Tibial artery (tissue), 4 donors: ENCODE data around the gene SLC6A19.

Experiments
- DNase-seq, 2 donors: peaks; one replicate each; pipeline ENCODE4 v3.0.0-alpha.2; 2019
- H3K27ac ChIP-seq, 2 donors: fragments of 200-600 bp; sonication (generic) in 1 of 2; 1 replicate in 1 of 2; 2 replicates in 1 of 2; pipeline ENCODE4 v1.5.1; 2018 to 2019; ENCODE audit warnings: mild to moderate bottlenecking in 1 of 2
- H3K27me3 ChIP-seq, 2 donors: fragments of 200-600 bp; sonication (generic) in 1 of 2; one replicate each; pipeline versions ENCODE4 v1.5.1 to v1.6.0; 2016 to 2019
- H3K36me3 ChIP-seq, 3 donors: fragments of 200-600 bp; sonication (generic) in 2 of 3; one replicate each; pipeline ENCODE4 v1.5.1; 2016 to 2019; ENCODE audit warnings: mild to moderate bottlenecking in 2 of 3
- H3K4me1 ChIP-seq, 4 donors: fragments of 200-600 bp; sonication (generic) in 2 of 4; 1 replicate in 3 of 4; 2 replicates in 1 of 4; pipeline ENCODE4 v1.5.1; 2016 to 2019
- H3K4me3 ChIP-seq, 2 donors: fragments of 200-600 bp; sonication (generic) in 1 of 2; 1 replicate in 1 of 2; 2 replicates in 1 of 2; pipeline ENCODE4 v1.5.1; 2018 to 2019; ENCODE audit warnings: mild to moderate bottlenecking in 2 of 2
- H3K9me3 ChIP-seq, 3 donors: fragments of 200-600 bp; sonication (generic) in 1 of 3; one replicate each; pipeline ENCODE4 v1.5.1; 2016 to 2019
- intact Hi-C: fragments of 100-400 bp; cut with DNase I; formaldehyde crosslinking; loops from one replicate; pipeline ENCODE4 v1.15.0; 2023; ENCODE audit warnings: low total_unique reads
- TF ChIP-seq, protein P1 (sequence below), 2 experiments: fragments of 200-600 bp in 1 of 2; fragments of 450-650 bp in 1 of 2; IDR thresholded peaks; one replicate each; pipeline ENCODE4 v1.5.1; 2017 to 2019; ENCODE audit warnings: antibody characterized with exemption in 2 of 2, mild to moderate bottlenecking in 1 of 2, moderate library complexity in 1 of 2

Gene SLC6A19

DNA sequence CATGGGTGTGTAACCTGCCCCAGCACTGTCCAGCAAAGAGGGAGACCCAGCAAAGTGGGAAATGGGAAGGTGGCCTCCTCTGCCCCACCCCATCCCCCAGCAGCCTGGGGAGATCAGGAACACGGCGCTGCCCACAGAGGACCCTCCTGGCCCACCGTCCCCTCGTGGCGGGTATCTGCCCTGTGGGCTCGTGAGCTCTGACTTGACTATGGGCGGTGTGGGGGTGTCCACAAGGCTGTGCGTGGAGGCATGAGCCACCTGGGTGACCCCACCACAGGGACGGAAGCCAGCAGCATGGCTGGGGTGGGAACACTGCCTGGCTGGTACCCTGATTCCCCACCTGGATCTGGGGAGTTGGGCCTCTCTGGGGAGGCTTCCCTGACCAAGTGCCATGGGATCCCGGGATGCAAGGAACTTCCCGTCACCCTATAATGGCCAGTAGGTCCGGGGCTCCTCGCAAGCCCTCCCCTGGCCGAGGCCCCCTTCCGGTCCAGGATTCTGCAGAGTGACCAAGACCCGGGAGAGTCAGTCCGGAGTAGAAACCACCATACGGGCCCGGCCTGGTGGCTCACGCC lies 29.3 kb upstream of the SLC6A19 start:
- no peaks in the 10 kb centered on the region for H3K36me3 ChIP-seq
- TF ChIP-seq, protein P1, sequence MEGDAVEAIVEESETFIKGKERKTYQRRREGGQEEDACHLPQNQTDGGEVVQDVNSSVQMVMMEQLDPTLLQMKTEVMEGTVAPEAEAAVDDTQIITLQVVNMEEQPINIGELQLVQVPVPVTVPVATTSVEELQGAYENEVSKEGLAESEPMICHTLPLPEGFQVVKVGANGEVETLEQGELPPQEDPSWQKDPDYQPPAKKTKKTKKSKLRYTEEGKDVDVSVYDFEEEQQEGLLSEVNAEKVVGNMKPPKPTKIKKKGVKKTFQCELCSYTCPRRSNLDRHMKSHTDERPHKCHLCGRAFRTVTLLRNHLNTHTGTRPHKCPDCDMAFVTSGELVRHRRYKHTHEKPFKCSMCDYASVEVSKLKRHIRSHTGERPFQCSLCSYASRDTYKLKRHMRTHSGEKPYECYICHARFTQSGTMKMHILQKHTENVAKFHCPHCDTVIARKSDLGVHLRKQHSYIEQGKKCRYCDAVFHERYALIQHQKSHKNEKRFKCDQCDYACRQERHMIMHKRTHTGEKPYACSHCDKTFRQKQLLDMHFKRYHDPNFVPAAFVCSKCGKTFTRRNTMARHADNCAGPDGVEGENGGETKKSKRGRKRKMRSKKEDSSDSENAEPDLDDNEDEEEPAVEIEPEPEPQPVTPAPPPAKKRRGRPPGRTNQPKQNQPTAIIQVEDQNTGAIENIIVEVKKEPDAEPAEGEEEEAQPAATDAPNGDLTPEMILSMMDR (IDR thresholded peaks at IDR 0.05): no peak
- H3K4me1 ChIP-seq: peaks cover 0 to 5% (median 0%) of the 10 kb centered on the region in 4 donors
- no peak overlapping the region for H3K4me3 ChIP-seq
- DNase-seq: no peak
- intact Hi-C loops: no loop called here
- no peaks in the 10 kb centered on the region for H3K9me3 ChIP-seq
- H3K27ac ChIP-seq: no peak overlapping the region
- peaks cover 0 to 35% of the 10 kb centered on the region in 2 donors for H3K27me3 ChIP-seq

GRCh38 chr5:1172670-1173404 lies 28.6 kb upstream of the SLC6A19 start:
- Histone ChIP-seq H3K27ac (no peak overlapping the region), H3K4me1 (peaks cover 0 to 5% (median 0%) of the 10 kb centered on the region in 4 donors), H3K4me3 (no peak overlapping the region), H3K27me3 (peaks cover 0 to 30% of the 10 kb centered on the region in 2 donors), H3K36me3 (no peaks in the 10 kb centered on the region), H3K9me3 (no peaks in the 10 kb centered on the region)
- no peak for DNase-seq
- intact Hi-C loops: no loop called here
- TF ChIP-seq, protein P1 (IDR thresholded peaks at IDR 0.05): no peak

GRCh38 chr5:1173485-1174070 lies 27.8 kb upstream of the SLC6A19 start:
- intact Hi-C loops: no loop called here
- Histone ChIP-seq H3K27me3 (peaks cover 0 to 25% of the 10 kb centered on the region in 2 donors), H3K4me1 (no peaks in the 10 kb centered on the region), H3K9me3 (no peaks in the 10 kb centered on the region), H3K36me3 (no peaks in the 10 kb centered on the region), H3K27ac (no peak overlapping the region), H3K4me3 (no peak overlapping the region)
- TF ChIP-seq, protein P1 (IDR thresholded peaks at IDR 0.05): no peak
- no peak for DNase-seq

DNA sequence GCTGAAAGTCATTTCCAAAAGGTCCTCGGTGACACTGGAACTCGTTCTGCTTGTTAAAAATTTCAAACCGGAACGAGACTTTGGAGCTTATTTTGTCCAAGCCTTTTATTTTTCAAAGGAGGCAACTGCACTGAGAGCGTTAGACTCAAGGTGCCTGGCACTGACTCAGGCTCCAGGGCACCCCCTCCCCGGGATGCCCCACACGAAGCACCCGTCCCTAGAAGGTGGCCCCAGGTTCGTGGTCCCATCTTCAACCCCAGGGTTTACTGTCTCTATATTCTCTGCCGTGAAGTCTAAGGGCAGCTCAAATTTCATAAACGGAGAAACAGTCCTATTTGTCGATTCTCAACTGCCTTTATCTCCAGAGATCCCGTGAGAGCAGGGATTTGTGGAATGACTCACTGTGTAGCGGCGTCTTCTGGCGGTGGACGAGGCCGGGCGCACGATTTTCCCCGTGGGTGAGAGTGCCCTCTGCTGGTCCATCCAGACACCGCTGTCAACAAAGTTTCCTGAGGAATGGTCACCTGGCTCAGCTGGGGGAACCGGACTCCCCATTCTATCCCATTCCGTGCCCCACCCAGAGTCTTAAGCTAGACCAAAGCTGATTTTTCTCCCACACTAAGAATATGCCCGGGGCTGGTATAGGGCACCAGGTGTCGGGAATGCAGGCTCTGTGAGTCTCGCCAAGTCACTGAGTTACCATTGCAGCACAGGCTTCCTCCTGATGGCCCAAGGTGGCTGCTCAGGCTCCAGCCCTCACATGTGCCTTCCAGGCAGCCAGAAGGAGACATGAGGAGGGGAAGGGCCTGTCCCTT lies 27.1 kb upstream of the SLC6A19 start:
- Histone ChIP-seq H3K27me3 (peaks cover 0 to 24% of the 10 kb centered on the region in 2 donors), H3K36me3 (no peaks in the 10 kb centered on the region), H3K4me1 (no peaks in the 10 kb centered on the region), H3K9me3 (no peaks in the 10 kb centered on the region), H3K27ac (no peak overlapping the region), H3K4me3 (no peak overlapping the region)
- intact Hi-C loops: no loop called here
- peak in 1 of 2 donors; percentile 47 for DNase-seq
- TF ChIP-seq, protein P1 (IDR thresholded peaks at IDR 0.05): peak; percentile 45 to 48

- peaks cover 0 to 19% of the 10 kb centered on the region in 2 donors for H3K27me3 ChIP-seq
- DNase-seq: no peak
- TF ChIP-seq, protein P1 (IDR thresholded peaks at IDR 0.05): no peak
Measured at GRCh38 chr5:1175015-1175414, 26.4 kb upstream of the SLC6A19 start.

More at GRCh38 chr5:1175015-1175414, 26.4 kb upstream of the SLC6A19 start:
- H3K36me3 ChIP-seq: no peaks in the 10 kb centered on the region
- no peak overlapping the region for H3K27ac ChIP-seq
- intact Hi-C loops: no loop called here
- no peaks in the 10 kb centered on the region for H3K4me1 ChIP-seq
- H3K4me3 ChIP-seq: no peak overlapping the region
- H3K9me3 ChIP-seq: no peaks in the 10 kb centered on the region
